Measurements from ENCODE around the gene UGT1A10. TPM values are rescaled to one million over a fixed set of nuclear protein-coding genes. Genes with fewer than 3 reads are reported as not detected.
"Not testable (repeated sequence)": the region's sequence is repeated elsewhere in the genome, so short reads cannot be mapped to it uniquely, and the experiment has no call there.

The UGT1A10 gene
- 3.0 TPM for total RNA-seq

DNA sequence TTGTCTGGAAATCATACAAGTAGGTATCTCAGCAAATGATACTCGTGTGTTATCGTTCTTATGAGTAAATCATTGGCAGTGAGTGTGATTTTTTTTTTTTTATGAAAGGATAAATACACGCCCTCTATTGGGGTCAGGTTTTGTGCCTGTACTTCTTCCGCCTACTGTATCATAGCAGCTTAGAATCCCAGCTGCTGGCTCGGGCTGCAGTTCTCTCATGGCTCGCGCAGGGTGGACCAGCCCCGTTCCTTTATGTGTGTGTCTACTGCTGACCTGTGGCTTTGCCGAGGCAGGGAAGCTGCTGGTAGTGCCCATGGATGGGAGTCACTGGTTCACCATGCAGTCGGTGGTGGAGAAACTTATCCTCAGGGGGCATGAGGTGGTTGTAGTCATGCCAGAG, at the start of gene UGT1A10:
Gene UGT1A10, plus strand, starts transcription at position 143 of the 400 bp plus-strand sequence. Its CDS starts 75 bp downstream, at position 218.
- DNase-seq (ENCODE audit: low spot score) = not testable (repeated sequence)

- DNase-seq (ENCODE audit: low spot score) = no peak
Measured at GRCh38 chr2:233588400-233588799, 47.8 kb upstream of the UGT1A10 start.

DNA sequence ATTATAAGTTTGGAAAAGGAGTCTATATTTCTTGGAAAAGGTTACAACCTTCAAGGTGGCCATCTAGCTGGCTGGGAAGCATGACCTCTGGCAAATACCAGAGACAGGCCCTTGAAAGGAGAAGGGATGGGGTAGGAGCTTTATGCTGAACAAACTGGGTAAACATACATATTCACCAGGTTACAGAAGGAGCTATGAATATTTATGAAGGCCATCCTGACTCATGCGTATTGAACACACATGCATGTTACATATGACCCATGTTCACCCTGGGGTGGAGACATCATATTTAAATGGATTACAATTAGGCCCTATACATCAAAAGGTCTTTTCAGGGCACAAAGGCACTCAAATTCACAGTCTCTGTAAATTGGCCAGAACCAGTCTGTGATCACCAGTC, 43.5 kb upstream of the UGT1A10 start:
- DNase-seq (ENCODE audit: low spot score) = not testable (repeated sequence)

- DNase-seq (ENCODE audit: low spot score) = no peak
Measured at GRCh38 chr2:233593201-233593600, 43.0 kb upstream of the UGT1A10 start.

- DNase-seq (ENCODE audit: low spot score) = no peak
Measured at GRCh38 chr2:233597522-233597921, 38.7 kb upstream of the UGT1A10 start.

GRCh38 chr2:233598952-233599351, 37.3 kb upstream of the UGT1A10 start:
- DNase-seq (ENCODE audit: low spot score) = no peak

GRCh38 chr2:233600386-233600785, 35.9 kb upstream of the UGT1A10 start:
- DNase-seq (ENCODE audit: low spot score) = no peak

GRCh38 chr2:233602076-233602475, 34.2 kb upstream of the UGT1A10 start:
- no peak for DNase-seq (ENCODE audit: low spot score)

GRCh38 chr2:233603520-233603919, 32.7 kb upstream of the UGT1A10 start:
- DNase-seq (ENCODE audit: low spot score) = no peak

GRCh38 chr2:233604826-233605225, 31.4 kb upstream of the UGT1A10 start:
- DNase-seq (ENCODE audit: low spot score) = no peak

DNA sequence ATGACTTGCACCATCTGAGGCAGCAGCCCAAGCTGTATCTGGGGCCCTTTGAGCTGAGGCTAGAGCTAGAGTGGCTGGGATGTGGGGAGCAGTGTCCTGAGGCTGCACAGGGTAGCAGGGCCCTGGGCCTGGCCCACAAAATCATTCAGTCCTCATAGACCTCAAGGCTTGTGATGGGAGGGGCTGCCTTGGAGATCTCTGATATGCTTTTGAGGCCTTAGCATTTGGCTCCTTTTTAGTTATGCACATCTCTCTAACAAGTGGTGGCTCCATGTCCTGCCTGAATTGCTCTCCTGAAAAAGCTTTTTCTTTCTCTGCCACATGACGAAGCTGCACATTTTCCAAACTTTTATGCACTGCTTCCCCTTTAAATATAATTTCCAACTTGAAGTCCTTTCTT, 30.6 kb upstream of the UGT1A10 start:
- DNase-seq (ENCODE audit: low spot score) = no peak

- no peak for DNase-seq (ENCODE audit: low spot score)
Measured at GRCh38 chr2:233611284-233611683, 25.0 kb upstream of the UGT1A10 start.

GRCh38 chr2:233617476-233617875, 18.8 kb upstream of the UGT1A10 start, which contains the start of gene UGT1A8:
TSS of gene UGT1A8 (plus strand) at chr2:233617633. CDS start at chr2:233617708, 75 bp downstream.
- DNase-seq (ENCODE audit: low spot score) = not testable (repeated sequence)

DNA sequence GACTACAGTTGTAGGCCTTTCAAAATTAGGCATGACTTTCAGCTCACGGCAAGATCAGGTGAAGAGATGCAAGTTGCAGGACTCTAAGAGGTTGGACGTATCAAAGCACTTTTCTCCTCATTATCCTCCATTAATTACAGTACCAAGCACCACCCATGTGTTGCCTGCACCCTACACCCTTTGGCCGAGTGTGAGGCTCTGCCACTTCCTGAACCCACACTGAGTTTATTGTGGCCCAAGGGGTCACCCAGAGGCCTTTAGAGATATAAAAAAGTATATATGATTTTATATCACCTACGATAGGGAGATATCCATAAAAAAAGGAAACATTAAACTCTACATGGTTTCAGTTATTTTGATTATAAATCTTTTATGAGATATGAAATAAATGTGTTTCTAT, 16.0 kb upstream of the UGT1A10 start:
- no peak for DNase-seq (ENCODE audit: low spot score)

DNA sequence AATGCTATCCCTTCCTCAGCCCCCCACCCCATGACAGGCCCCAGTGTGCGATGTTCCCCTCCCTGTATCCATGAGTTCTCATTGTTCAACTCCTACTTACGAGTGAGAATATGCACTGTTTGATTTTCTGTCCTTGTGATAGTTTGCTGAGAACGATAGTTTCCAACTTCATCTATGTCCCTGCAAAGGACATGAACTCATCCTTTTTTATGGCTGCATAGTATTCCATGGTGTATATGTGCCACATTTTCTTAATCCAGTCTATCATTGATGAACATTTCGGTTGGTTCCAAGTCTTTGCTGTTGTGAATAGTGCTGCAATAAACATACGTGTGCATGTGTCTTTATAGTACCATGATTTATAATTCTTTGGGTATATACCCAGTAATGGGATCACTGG, 14.4 kb upstream of the UGT1A10 start:
- not testable (repeated sequence) for DNase-seq (ENCODE audit: low spot score)

DNA sequence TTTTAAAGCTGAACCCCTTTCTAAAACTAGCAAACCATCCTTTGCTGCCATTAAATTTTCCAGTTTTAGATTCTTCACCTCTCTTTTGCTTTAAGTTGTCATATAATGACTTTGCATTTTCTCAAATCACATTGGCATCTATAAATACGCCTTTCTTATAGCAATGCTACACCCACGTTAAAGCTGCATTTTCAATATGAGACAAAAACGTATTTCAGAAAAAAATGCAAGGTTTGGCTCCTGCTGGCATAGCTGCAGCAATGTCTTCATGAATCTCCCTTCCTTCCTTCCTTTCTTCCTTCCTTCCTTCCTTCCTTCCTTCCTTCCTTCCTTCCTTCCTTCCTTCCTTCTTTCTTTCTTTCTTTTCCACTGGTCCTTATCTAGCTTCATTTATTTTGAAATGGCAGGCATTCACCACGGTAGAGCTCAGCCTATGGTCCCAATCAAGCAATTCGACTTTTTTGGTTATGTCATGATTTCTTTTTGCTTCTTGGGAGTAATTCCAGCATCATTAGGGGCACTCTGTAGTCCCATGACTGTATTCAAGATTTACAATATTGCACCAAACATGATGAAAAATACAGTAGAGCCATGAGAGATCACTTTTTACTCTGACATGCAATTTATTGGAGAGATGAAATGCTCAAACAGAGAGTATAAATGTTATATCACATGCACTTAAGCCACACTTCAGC, 8.8 kb upstream of the UGT1A10 start:
- no peak for DNase-seq (ENCODE audit: low spot score)

DNA sequence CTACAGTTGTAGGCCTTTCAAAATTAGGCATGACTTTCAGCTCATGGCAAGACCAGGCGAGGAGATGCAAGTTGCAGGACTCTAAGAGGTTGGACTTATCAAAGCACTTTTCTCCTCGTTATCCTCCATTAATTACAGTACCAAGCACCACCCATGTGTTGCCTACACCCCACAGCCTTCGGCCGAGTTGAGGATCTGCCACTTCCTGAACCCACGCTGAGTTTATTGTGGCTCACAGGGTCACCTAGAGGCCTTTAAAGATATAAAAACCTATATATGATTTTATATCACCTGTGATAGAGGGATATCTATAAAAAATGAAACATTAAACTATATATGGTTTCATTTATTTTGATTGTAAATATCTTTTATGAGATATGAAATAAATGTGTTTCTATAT, 2.6 kb downstream of the UGT1A10 start:
- no peak for DNase-seq (ENCODE audit: low spot score)

DNA sequence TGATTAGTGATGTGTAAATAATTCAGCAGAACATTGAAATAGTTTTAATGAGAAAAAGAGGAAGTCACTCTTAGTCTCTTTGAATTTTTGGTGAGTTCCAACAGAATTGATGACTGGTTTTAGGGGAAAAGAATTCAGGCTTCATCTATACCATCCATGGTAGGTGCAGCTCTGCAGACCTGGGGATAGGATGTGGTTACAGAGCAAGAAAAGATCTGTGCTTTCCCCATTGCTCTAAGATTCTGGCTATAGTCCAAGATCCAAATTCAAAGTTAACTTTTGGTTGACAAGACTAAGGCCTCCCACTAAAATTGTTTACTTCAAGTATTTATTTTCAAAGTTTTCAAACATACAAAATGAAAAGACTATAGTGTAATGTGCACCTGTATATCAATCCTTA, 3.6 kb downstream of the UGT1A10 start:
- no peak for DNase-seq (ENCODE audit: low spot score)

GRCh38 chr2:233643128-233643527, 6.9 kb downstream of the UGT1A10 start:
- no peak for DNase-seq (ENCODE audit: low spot score)

GRCh38 chr2:233646033-233646432, 9.8 kb downstream of the UGT1A10 start:
- DNase-seq (ENCODE audit: low spot score) = not testable (repeated sequence)

GRCh38 chr2:233650981-233651380, 14.7 kb downstream of the UGT1A10 start:
- DNase-seq (ENCODE audit: low spot score) = peak; percentile 80

GRCh38 chr2:233651430-233651829, 15.2 kb downstream of the UGT1A10 start:
- no peak for DNase-seq (ENCODE audit: low spot score)

- DNase-seq (ENCODE audit: low spot score) = no peak
Measured at GRCh38 chr2:233654501-233654900, 18.3 kb downstream of the UGT1A10 start.

- no peak for DNase-seq (ENCODE audit: low spot score)
Measured at GRCh38 chr2:233655043-233655442, 18.8 kb downstream of the UGT1A10 start.
